ENCODE data around the gene MMP15.

- TF ChIP-seq POLR2A (IDR thresholded peaks at IDR 0.05; ENCODE audit: low read depth, low read length): no peak
- TF ChIP-seq POLR2AphosphoS5 (IDR thresholded peaks at IDR 0.05; ENCODE audit: low read depth, low read length): no peak
- TF ChIP-seq TAF1 (IDR thresholded peaks at IDR 0.05; ENCODE audit: borderline replicate concordance, low read depth, low read length): no peak
Measured at GRCh38 chr16:58046054-58046881, 20.7 kb downstream of the MMP15 start.

Measured in GM12892 (cell line).